ENCODE data around the gene GLI2. TPM values are rescaled to one million over a fixed set of nuclear protein-coding genes. Genes with fewer than 3 reads are reported as not detected.

GLI2 gene
- total RNA-seq, 1 donor from 2014 or later, result 16.2 TPM

- no peak for DNase-seq (ENCODE audit: extremely low spot score in 2 of 2)
- Histone ChIP-seq H3K27ac (peak overlapping the region; percentile 57), H3K27me3 (no peaks in the 10 kb centered on the region)
Measured at GRCh38 chr2:120772261-120772660, 36.6 kb downstream of the GLI2 start.

GRCh38 chr2:120773186-120773800 is 37.6 kb downstream of the GLI2 start:
- Histone ChIP-seq H3K4me1 (peaks cover 22% of the 10 kb centered on the region), H3K9me3 (no peaks in the 10 kb centered on the region), H3K27me3 (no peaks in the 10 kb centered on the region), H3K4me3 (no peak overlapping the region), H3K27ac (no peak overlapping the region), H3K36me3 (no peaks in the 10 kb centered on the region)
- no peak for DNase-seq (ENCODE audit: extremely low spot score in 2 of 2)
- intact Hi-C loops (cut with DNase I), result no loop called here
- TF ChIP-seq POLR2A (IDR thresholded peaks at IDR 0.05), result no peak

More at GRCh38 chr2:120772261-120772660, 36.6 kb downstream of the GLI2 start:
- TF ChIP-seq, protein P1, sequence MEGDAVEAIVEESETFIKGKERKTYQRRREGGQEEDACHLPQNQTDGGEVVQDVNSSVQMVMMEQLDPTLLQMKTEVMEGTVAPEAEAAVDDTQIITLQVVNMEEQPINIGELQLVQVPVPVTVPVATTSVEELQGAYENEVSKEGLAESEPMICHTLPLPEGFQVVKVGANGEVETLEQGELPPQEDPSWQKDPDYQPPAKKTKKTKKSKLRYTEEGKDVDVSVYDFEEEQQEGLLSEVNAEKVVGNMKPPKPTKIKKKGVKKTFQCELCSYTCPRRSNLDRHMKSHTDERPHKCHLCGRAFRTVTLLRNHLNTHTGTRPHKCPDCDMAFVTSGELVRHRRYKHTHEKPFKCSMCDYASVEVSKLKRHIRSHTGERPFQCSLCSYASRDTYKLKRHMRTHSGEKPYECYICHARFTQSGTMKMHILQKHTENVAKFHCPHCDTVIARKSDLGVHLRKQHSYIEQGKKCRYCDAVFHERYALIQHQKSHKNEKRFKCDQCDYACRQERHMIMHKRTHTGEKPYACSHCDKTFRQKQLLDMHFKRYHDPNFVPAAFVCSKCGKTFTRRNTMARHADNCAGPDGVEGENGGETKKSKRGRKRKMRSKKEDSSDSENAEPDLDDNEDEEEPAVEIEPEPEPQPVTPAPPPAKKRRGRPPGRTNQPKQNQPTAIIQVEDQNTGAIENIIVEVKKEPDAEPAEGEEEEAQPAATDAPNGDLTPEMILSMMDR (IDR thresholded peaks at IDR 0.05), result no peak
- TF ChIP-seq POLR2A (IDR thresholded peaks at IDR 0.05) (no peak), POLR2AphosphoS5 (IDR thresholded peaks at IDR 0.05; ENCODE audit: insufficient read depth in 1 of 2, low read depth in 1 of 2) (no peak)
- Histone ChIP-seq H3K36me3 (no peaks in the 10 kb centered on the region), H3K4me1 (peaks cover 22% of the 10 kb centered on the region), H3K9me3 (no peaks in the 10 kb centered on the region), H3K4me3 (no peak overlapping the region)
- intact Hi-C loops (cut with DNase I), result no loop called here

- intact Hi-C loops (cut with DNase I), result no loop called here
- H3K9me3 ChIP-seq, result no peaks in the 10 kb centered on the region
- no peak overlapping the region for H3K27ac ChIP-seq
- no peak for TF ChIP-seq POLR2A (IDR thresholded peaks at IDR 0.05)
- TF ChIP-seq POLR2AphosphoS5 (IDR thresholded peaks at IDR 0.05; ENCODE audit: insufficient read depth in 1 of 2, low read depth in 1 of 2), result no peak
- TF ChIP-seq, protein P1 (IDR thresholded peaks at IDR 0.05), result no peak
- DNase-seq (ENCODE audit: extremely low spot score in 2 of 2), result no peak
- H3K36me3 ChIP-seq, result no peaks in the 10 kb centered on the region
- no peaks in the 10 kb centered on the region for H3K27me3 ChIP-seq
- no peak overlapping the region for H3K4me3 ChIP-seq
- H3K4me1 ChIP-seq, result peaks cover 25% of the 10 kb centered on the region
Measured at GRCh38 chr2:120774557-120775160, 39.0 kb downstream of the GLI2 start.

- TF ChIP-seq, protein P1 (IDR thresholded peaks at IDR 0.05), result no peak
- TF ChIP-seq POLR2A (IDR thresholded peaks at IDR 0.05) (no peak), POLR2AphosphoS5 (IDR thresholded peaks at IDR 0.05; ENCODE audit: insufficient read depth in 1 of 2, low read depth in 1 of 2) (no peak)
- Histone ChIP-seq H3K27ac (no peak overlapping the region), H3K9me3 (no peaks in the 10 kb centered on the region), H3K4me1 (peaks cover 29% of the 10 kb centered on the region), H3K4me3 (no peak overlapping the region), H3K27me3 (no peaks in the 10 kb centered on the region), H3K36me3 (no peaks in the 10 kb centered on the region)
- intact Hi-C loops (cut with DNase I), result no loop called here
- DNase-seq (ENCODE audit: extremely low spot score in 2 of 2), result no peak
Measured at GRCh38 chr2:120775194-120775593, 39.5 kb downstream of the GLI2 start.

DNA sequence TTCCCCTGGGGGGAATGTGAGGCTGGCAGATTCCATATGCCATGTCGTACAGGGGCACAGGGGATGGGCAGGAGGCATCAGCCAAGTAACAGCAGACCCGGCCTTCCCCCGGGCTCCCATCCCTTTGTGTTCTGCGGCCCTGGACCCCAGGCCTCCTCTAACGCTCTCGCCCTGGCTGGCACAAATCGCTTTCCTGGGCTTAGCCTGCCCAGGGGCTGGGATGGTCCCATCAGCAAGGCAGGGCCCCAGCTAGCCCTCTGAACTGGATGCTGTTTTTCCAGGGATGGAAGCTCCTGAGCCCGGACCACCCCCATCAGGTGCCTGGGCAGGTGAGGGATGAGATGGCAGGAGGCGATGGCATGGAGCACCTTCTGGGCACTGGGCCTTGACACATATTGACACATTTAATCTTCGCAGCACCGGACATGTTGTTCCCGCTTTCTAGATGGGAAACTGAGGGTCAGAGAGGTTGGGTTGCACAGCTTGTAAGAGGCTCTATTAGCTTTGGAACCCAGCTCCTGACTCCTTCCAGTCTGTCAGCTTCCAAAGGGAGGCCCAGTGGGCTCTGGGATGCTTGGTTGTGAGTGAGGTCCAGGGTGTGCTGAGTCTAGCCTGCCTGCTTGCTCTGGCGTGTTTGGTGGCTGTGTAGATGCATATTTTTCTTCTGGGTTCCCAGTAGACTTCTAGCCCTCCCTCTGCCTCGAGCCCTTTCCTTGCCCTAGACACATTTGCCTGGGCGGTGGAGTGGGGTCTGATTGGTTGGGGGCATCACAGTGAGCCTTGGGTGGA is 40.3 kb downstream of the GLI2 start:
- Histone ChIP-seq H3K36me3 (no peaks in the 10 kb centered on the region), H3K27ac (no peak overlapping the region), H3K9me3 (no peaks in the 10 kb centered on the region), H3K27me3 (no peaks in the 10 kb centered on the region), H3K4me1 (peaks cover 26% of the 10 kb centered on the region), H3K4me3 (no peak overlapping the region)
- intact Hi-C loops (cut with DNase I), result no loop called here
- DNase-seq (ENCODE audit: extremely low spot score in 2 of 2), result no peak
- TF ChIP-seq, protein P1 (IDR thresholded peaks at IDR 0.05), result no peak

Data from vagina (tissue), 2 donors.